HG03045 (cell line): ENCODE measurements around the gene S100A16.
"Not testable (repeated sequence)": the region's sequence is repeated elsewhere in the genome, so short reads cannot be mapped to it uniquely, and the experiment has no call there.

Experiments
- ATAC-seq: cut with Tn5 transposase; IDR thresholded peaks from one replicate; pipeline ENCODE4 v1.9.1; 2021; ENCODE audit warnings: mild to moderate bottlenecking, moderate library complexity; ENCODE audit not compliant: unreplicated experiment

S100A16 gene

DNA sequence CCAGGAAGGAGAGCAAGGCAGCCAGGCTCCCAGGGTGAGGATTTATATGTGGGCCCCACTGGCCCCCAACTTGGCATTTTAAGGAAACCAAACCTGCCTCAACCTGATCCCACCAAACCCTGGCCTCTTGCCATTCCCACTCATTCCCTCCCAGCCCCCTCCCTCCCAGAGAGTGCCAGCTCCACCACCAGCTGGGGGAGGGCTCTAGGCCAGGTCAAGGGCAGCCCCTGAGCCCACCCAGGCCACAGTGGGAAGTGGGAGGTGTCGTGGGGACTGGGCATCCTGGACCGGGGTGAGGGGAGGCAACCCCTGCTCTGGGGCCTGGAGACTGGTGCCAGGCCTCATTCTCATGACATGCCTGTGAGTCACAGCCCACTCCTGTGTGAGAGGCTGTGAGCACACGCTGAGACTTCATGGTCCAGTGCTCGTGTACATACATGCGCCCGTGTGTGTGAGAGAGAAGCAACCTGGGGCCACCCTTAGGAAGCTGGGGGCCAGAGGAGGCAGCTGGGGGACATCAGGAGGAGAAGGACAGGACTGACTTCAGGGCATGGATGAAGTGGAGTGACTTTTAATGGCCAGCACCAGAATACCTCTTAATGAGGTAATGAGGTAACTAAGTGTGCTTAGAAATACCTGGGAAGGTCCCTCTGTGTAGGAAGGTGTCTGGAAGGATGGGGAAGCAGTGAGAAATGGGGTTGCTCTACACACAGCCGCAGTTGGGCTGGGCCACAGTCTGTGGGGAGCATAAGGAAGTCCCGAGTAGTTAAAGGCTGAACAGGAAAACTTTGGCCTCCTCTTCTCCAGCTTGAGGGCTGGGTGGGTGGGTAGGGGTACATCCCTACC lies 47.2 kb downstream of the S100A16 start, which contains the start of gene S100A2:
S100A2 (minus strand) TSS at position 316 of the 846 bp plus-strand sequence. CDS start 1,967 bp downstream, outside the sequence.
- no peak for ATAC-seq

DNA sequence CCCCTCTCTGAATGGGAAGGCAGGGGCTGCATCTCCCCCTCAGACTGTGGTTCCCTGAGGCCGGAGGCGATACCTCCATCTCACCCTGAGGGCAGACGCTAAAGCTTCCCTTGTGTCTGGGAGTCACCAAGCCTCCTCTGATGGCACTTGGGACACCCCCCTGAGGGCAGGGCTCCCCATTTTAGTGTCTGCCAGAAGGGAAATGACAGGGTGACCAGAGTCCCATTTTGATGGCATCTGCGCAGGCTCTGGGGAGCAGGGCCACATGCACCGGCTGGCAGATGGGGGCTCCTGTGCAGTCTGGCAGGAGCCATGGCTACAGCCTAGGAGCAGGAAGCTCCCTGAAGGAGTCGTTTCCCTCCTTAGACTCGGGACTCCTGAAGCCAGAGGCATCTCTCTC lies 48.9 kb downstream of the S100A16 start:
- no peak for ATAC-seq

DNA sequence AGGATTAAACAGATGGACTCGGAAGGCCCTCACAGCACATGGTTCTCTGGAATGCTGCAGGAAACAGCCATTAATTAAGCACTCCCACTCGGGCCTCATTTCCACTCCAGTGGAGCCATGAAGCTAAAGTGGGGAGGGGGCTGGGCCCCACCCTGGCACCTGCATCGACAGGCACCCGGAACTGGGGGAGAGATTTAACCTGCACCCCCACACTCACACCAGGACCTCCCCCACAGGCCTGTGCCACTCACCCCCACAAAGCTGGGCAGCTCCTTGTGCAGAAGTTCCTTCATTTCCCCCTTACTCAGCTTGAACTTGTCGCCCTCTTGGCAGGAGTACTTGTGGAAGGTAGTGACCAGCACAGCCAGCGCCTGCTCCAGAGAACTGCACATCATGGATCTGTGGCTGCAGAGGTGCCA lies 49.4 kb downstream of the S100A16 start:
- no peak for ATAC-seq

DNA sequence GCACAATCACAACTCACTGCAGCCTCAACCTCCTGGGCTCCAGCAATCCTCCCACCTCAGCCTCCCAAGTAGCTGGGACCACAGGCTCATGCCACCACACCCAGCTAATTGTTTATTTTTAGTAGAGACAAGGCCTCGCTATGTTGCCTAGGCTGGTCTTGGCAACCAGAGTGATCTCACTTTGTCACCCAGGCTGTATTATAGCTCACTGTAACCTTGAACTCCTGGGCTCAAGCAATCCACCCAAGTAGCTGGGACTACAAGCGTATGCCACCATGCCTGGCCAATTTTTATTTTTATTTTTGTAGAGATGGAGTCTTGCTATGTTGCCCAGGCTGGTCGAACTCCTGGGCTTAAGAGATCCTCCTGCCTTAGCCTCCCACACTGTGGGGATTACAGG lies 50.9 kb downstream of the S100A16 start:
- ATAC-seq: not testable (repeated sequence)

DNA sequence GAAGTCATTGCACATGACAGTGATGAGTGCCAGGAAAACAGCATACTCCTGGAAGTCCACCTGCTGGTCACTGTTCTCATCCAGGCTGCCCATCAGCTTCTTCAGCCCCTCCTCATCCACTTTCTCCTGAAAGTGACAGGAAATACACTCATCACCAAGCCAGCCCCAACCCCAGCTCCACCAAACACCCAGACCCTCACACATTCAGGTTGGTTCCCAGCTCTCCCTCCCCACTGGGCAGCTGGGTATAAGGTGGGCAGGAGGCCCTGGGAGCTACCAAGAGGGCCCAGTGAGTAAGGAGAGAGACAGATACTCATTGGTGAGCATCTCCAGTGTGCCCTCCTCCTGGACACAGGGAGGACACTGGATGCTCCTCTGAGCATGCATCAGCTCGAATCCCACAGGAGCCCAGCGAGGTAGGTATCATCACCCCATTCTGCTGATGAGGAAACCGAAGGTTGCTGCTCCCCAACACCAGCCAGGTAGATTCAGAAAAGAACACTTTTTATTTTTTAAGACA lies 51.4 kb downstream of the S100A16 start:
- no peak for ATAC-seq

DNA sequence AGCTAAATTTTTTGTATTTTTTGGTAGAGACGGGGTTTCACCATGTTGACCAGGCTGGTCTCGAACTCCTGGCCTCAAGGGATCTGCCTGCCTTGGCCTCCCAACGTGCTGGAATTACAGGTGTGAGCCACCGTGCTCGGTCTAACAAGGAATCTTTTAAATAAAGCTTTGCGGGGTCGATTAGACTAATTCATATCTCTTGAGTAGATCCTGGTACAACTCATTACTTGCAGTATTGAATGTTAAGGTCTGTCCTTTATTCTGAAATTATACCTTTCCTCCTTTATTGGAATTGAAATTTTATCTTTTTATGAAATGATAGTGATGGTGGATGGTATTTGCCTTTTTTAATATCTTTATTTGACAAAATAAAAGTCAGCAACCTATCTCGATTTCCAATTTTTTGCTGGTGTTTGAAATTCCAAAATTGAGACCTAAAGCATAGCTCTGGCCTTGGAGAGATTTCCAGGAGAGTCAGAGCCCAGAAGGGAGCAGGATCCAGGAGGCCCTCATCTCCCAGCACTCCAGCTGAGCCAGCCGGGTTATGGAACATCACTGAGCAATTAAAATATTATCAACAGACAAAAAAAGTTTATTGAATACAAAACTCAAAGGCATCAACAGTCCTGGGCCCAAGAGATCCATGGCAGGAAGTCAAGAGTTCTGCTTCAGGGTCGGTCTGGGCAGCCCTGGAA lies 52.0 kb downstream of the S100A16 start:
- no peak for ATAC-seq

DNA sequence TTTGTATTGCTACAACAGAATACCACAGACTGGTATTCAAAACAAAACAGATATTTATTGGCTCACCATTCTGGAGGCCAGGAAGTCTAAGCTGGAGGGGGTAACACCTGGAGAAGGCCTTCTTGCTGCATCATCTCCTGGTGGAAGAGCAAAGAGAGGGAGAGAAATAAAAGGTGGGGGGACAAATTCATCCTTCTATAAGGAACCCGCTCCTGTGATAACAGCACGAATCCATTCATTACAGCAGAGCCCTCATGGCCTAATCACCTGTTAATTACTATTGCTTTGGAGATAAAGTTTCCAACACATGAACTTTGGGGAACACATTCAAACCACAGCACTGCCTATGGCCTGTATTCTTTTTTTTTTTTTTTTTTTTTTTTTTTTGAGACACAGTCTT lies 52.7 kb downstream of the S100A16 start:
- ATAC-seq: no peak

DNA sequence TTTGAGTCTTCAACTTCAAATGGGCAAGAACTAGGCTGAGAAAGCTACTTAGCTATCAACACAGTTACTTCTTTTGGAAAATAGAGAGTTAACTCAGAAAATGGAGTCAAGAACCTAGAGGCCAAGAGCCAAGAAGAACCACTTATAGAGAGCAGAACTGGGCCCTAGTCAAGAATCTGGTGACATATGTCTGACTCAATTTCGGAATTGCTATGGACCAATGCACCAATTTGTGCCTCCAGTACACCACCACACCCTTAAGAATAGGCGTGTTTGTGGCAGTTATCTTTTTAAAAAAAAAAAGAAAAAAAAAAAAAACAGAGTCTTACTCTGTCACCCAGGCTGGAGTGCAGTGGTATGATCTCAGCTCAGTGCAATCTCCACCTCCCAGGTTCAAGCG lies 55.1 kb downstream of the S100A16 start:
- ATAC-seq: no peak
